GM21528 (cell line): ENCODE results near the gene SORCS2.

Experiments
- ATAC-seq: cut with Tn5 transposase; IDR thresholded peaks from one replicate; pipeline ENCODE4 v1.9.1; 2021; ENCODE audit warnings: mild to moderate bottlenecking, moderate library complexity; ENCODE audit not compliant: unreplicated experiment, low FRiP score

Gene SORCS2

GRCh38 chr4:7783541-7783940, 591.2 kb downstream of the SORCS2 start:
- no peak for ATAC-seq

GRCh38 chr4:7784131-7784870, 592.0 kb downstream of the SORCS2 start:
- no peak for ATAC-seq

- no peak for ATAC-seq
Observed at GRCh38 chr4:7785017-7785416, 592.7 kb downstream of the SORCS2 start.

DNA sequence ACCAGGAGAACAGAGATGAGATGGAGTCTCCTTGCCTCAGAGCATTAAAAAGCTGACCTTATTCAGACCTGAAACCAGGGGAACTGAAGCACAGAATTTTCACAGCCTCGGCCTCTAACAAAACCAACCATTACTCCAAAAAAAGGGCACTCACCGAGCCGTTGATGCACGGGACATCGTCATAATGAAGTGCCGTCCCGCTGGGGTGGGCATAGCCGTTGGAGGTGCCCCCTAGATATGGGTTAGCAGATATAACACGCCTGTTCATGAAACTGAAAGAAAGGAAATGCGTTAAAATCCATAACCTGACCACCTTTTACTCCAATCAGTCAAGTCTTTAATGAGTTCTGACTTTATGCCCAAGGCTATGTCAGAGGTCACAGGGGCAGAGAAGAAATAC, 593.7 kb downstream of the SORCS2 start:
- no peak for ATAC-seq

DNA sequence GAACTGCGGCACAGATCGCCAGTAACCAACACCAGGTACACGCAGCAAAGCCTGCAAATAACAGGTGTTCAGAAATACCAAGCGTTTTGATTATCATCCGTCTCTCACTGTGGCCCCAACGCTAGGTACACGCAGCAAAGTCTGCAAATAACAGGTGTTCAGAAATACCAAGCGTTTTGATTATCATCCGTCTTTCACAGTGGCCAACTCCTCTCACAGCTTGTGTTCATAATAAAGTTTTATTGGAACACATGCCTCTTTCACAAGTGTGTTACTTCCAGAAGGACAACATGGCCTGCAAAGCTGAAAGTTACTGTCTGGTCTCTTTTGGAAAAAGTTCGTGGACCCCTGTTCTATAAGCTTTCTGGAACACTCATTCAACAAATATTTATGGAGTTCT, 594.2 kb downstream of the SORCS2 start:
- no peak for ATAC-seq

DNA sequence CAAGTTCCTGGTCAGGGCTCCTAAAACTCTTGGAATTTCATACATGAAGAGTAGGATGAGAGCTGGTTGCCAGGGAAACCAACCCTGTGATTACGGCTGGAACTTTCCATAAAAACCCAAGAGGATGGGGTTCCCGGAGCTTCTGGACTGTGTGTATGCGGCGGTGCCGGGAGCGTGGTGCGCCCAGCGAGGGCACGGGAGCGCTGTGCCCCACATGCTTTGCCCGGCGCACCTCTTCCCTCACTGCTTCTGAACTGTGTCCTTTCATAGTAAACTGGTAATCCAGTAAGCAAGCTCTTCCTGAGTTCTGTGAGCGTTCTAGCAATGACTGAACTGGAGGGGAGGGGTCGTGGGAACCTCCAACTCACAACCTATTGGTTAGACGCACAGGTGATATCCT, 594.7 kb downstream of the SORCS2 start:
- no peak for ATAC-seq

- no peak for ATAC-seq
Observed at GRCh38 chr4:7787681-7788141, 595.4 kb downstream of the SORCS2 start.

DNA sequence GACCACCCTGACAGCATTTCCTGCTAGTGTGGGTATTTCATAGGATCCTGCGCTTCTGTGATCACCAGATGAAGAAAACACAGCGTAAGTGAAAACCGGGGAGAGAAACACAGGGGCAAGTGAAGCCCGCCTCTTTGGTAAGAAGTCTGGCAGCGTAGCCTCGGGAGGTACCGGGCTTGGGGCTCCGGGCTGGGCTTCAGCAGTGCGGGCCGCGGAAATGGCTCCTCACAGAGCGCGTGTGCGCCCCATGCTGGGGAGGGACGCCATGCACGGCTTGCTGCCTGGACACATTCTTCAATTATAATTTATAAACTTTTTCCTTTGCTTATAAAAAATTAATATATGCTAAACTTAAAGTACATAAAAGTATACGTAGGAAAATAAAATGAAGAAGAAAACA, 595.9 kb downstream of the SORCS2 start:
- no peak for ATAC-seq

GRCh38 chr4:7788694-7789425, 596.5 kb downstream of the SORCS2 start:
- ATAC-seq = no peak

DNA sequence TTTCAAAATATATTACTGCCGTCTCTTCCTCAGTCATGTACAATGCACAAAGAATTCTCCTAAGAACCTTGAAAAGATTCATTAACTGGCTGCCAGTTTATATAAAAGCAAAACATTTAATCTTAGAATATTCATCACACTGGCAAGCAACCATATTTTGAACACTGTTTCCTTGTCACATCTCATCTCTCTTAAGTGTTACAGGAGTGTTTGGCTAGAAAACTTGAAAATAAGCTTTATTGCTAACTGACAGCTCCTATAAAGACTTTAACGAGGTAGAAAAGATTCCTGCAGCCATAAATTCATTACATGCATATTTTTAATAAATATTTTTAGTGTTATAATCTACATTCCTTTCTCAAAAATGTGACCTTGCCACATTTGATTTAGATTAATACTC, 597.7 kb downstream of the SORCS2 start:
- no peak for ATAC-seq

DNA sequence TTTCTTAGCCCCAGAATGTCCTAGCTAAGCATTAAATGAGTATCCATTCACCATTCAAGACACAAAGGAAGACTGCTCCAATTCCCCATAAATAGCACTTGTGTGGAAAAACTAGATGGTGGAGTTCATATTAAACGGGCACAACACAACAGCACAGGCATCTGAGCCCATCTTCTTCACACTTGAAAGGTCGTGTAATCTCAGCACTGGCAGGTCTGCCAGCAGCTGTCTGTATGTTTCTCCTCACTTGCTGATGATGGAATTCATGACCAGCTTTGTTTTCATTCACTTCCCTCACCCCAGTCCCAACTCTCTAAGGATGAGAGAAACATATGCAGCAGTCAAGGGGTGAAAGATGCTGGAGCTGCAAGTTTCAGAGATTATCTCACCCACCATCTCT, 598.7 kb downstream of the SORCS2 start:
- no peak for ATAC-seq
